Stimulated activated naive CD8-positive, alpha-beta T cell treated with anti-CD3 and anti-CD28 coated beads, Interleukin-15, Interleukin-2, amounts not matched to agents 100 ng/mL and 50 ng/mL, for 24 hours (primary cell): ENCODE data around the gene SNRPB.

ENCODE experiments used
- H3K27ac Mint-ChIP-seq: one replicate; pipeline ENCODE4 v1.8.0; 2021; ENCODE audit warnings: mild to moderate bottlenecking, mixed read lengths
- H3K27me3 Mint-ChIP-seq: one replicate; pipeline ENCODE4 v1.8.0; 2021; ENCODE audit warnings: mixed read lengths
- H3K36me3 Mint-ChIP-seq: one replicate; pipeline ENCODE4 v1.8.0; 2021; ENCODE audit warnings: low read depth, mixed read lengths
- H3K4me1 Mint-ChIP-seq: one replicate; pipeline ENCODE4 v1.8.0; 2021; ENCODE audit warnings: low read depth, mixed read lengths
- H3K4me3 Mint-ChIP-seq: one replicate; pipeline ENCODE4 v1.8.0; 2021; ENCODE audit warnings: mild to moderate bottlenecking, mixed read lengths
- H3K9me3 Mint-ChIP-seq: one replicate; pipeline ENCODE4 v1.8.0; 2021; ENCODE audit warnings: mixed read lengths

SNRPB gene

GRCh38 chr20:2460752-2461424 lies 9.7 kb downstream of the SNRPB start:
- Mint-ChIP-seq H3K27ac (no peak overlapping the region), H3K9me3 (no peaks in the 10 kb centered on the region), H3K27me3 (no peaks in the 10 kb centered on the region), H3K4me1 (peaks cover 24% of the 10 kb centered on the region), H3K4me3 (no peak overlapping the region), H3K36me3 (peaks cover 85% of the 10 kb centered on the region)

GRCh38 chr20:2459981-2460751 lies 10.4 kb downstream of the SNRPB start:
- H3K4me3 Mint-ChIP-seq = no peak overlapping the region
- no peaks in the 10 kb centered on the region for H3K9me3 Mint-ChIP-seq
- peaks cover 27% of the 10 kb centered on the region for H3K4me1 Mint-ChIP-seq
- H3K36me3 Mint-ChIP-seq = peaks cover 78% of the 10 kb centered on the region
- H3K27me3 Mint-ChIP-seq = no peaks in the 10 kb centered on the region
- no peak overlapping the region for H3K27ac Mint-ChIP-seq

GRCh38 chr20:2458919-2459499 lies 11.6 kb downstream of the SNRPB start:
- H3K27me3 Mint-ChIP-seq = no peaks in the 10 kb centered on the region
- peaks cover 28% of the 10 kb centered on the region for H3K4me1 Mint-ChIP-seq
- H3K4me3 Mint-ChIP-seq = no peak overlapping the region
- H3K27ac Mint-ChIP-seq = no peak overlapping the region
- H3K9me3 Mint-ChIP-seq = no peaks in the 10 kb centered on the region
- peaks cover 67% of the 10 kb centered on the region for H3K36me3 Mint-ChIP-seq

- Mint-ChIP-seq H3K4me3 (peak overlapping the region; percentile 43), H3K9me3 (no peaks in the 10 kb centered on the region), H3K36me3 (peaks cover 40% of the 10 kb centered on the region), H3K27ac (peak overlapping the region; percentile 84), H3K27me3 (no peaks in the 10 kb centered on the region), H3K4me1 (peaks cover 34% of the 10 kb centered on the region)
Measured at GRCh38 chr20:2455771-2456497, 14.7 kb downstream of the SNRPB start.

GRCh38 chr20:2453792-2454191 lies 16.8 kb downstream of the SNRPB start:
- Mint-ChIP-seq H3K36me3 (peaks cover 18% of the 10 kb centered on the region), H3K9me3 (no peaks in the 10 kb centered on the region), H3K27me3 (no peaks in the 10 kb centered on the region), H3K27ac (no peak overlapping the region), H3K4me3 (no peak overlapping the region), H3K4me1 (peaks cover 54% of the 10 kb centered on the region)

GRCh38 chr20:2451939-2452732 lies 18.5 kb downstream of the SNRPB start:
- Mint-ChIP-seq H3K4me1 (peaks cover 57% of the 10 kb centered on the region), H3K27ac (no peak overlapping the region), H3K4me3 (no peak overlapping the region), H3K36me3 (peaks cover 9% of the 10 kb centered on the region), H3K27me3 (no peaks in the 10 kb centered on the region), H3K9me3 (no peaks in the 10 kb centered on the region)

- Mint-ChIP-seq H3K27me3 (no peaks in the 10 kb centered on the region), H3K27ac (no peak overlapping the region), H3K4me1 (peaks cover 50% of the 10 kb centered on the region), H3K4me3 (no peak overlapping the region), H3K36me3 (peaks cover 4% of the 10 kb centered on the region), H3K9me3 (no peaks in the 10 kb centered on the region)
Measured at GRCh38 chr20:2451422-2451821, 19.2 kb downstream of the SNRPB start.

- peaks cover 37% of the 10 kb centered on the region for H3K4me1 Mint-ChIP-seq
- no peak overlapping the region for H3K4me3 Mint-ChIP-seq
- H3K27me3 Mint-ChIP-seq = no peaks in the 10 kb centered on the region
- H3K9me3 Mint-ChIP-seq = no peaks in the 10 kb centered on the region
- no peak overlapping the region for H3K27ac Mint-ChIP-seq
- peaks cover 4% of the 10 kb centered on the region for H3K36me3 Mint-ChIP-seq
Measured at GRCh38 chr20:2449386-2449785, 21.2 kb downstream of the SNRPB start.

- H3K9me3 Mint-ChIP-seq = no peaks in the 10 kb centered on the region
Measured at GRCh38 chr20:2446845-2447244, 23.7 kb downstream of the SNRPB start.

GRCh38 chr20:2431185-2431584 lies 39.4 kb downstream of the SNRPB start:
- no peaks in the 10 kb centered on the region for H3K4me1 Mint-ChIP-seq
- no peak overlapping the region for H3K4me3 Mint-ChIP-seq
- H3K9me3 Mint-ChIP-seq = no peaks in the 10 kb centered on the region
- no peaks in the 10 kb centered on the region for H3K36me3 Mint-ChIP-seq
- H3K27me3 Mint-ChIP-seq = peaks cover 20% of the 10 kb centered on the region
- H3K27ac Mint-ChIP-seq = no peak overlapping the region

More at GRCh38 chr20:2446845-2447244, 23.7 kb downstream of the SNRPB start:
- no peaks in the 10 kb centered on the region for H3K36me3 Mint-ChIP-seq
- H3K4me3 Mint-ChIP-seq = no peak overlapping the region
- peaks cover 27% of the 10 kb centered on the region for H3K4me1 Mint-ChIP-seq
- no peak overlapping the region for H3K27ac Mint-ChIP-seq
- no peaks in the 10 kb centered on the region for H3K27me3 Mint-ChIP-seq

- peaks cover 19% of the 10 kb centered on the region for H3K27me3 Mint-ChIP-seq
- no peak overlapping the region for H3K27ac Mint-ChIP-seq
- H3K4me1 Mint-ChIP-seq = no peaks in the 10 kb centered on the region
- H3K36me3 Mint-ChIP-seq = no peaks in the 10 kb centered on the region
- H3K4me3 Mint-ChIP-seq = no peak overlapping the region
- no peaks in the 10 kb centered on the region for H3K9me3 Mint-ChIP-seq
Measured at GRCh38 chr20:2430538-2430937, 40.1 kb downstream of the SNRPB start.

GRCh38 chr20:2429051-2429450 lies 41.5 kb downstream of the SNRPB start:
- no peak overlapping the region for H3K4me3 Mint-ChIP-seq
- H3K27me3 Mint-ChIP-seq = peaks cover 19% of the 10 kb centered on the region
- H3K4me1 Mint-ChIP-seq = no peaks in the 10 kb centered on the region
- H3K9me3 Mint-ChIP-seq = no peaks in the 10 kb centered on the region
- no peak overlapping the region for H3K27ac Mint-ChIP-seq
- no peaks in the 10 kb centered on the region for H3K36me3 Mint-ChIP-seq

GRCh38 chr20:2421247-2421646 lies 49.3 kb downstream of the SNRPB start:
- H3K4me3 Mint-ChIP-seq = no peak overlapping the region
- no peaks in the 10 kb centered on the region for H3K36me3 Mint-ChIP-seq
- no peaks in the 10 kb centered on the region for H3K4me1 Mint-ChIP-seq
- H3K27me3 Mint-ChIP-seq = peaks cover 18% of the 10 kb centered on the region
- H3K9me3 Mint-ChIP-seq = no peaks in the 10 kb centered on the region
- no peak overlapping the region for H3K27ac Mint-ChIP-seq

- Mint-ChIP-seq H3K9me3 (no peaks in the 10 kb centered on the region), H3K4me3 (no peak overlapping the region), H3K27ac (no peak overlapping the region), H3K27me3 (peaks cover 19% of the 10 kb centered on the region), H3K36me3 (no peaks in the 10 kb centered on the region), H3K4me1 (no peaks in the 10 kb centered on the region)
Measured at GRCh38 chr20:2420510-2420909, 50.1 kb downstream of the SNRPB start.
